ENCODE measurements around the gene GRID1.

The GRID1 gene

GRCh38 chr10:86167762-86168128 is 198.8 kb downstream of the GRID1 start:
- DNase-seq (ENCODE audit: low read depth in 3 of 3): no peak

- no peak for DNase-seq (ENCODE audit: low read depth in 3 of 3)
Observed at GRCh38 chr10:86167121-86167761, 199.4 kb downstream of the GRID1 start.

- no peak for DNase-seq (ENCODE audit: low read depth in 3 of 3)
Observed at GRCh38 chr10:86165666-86166065, 200.9 kb downstream of the GRID1 start.

GRCh38 chr10:86164960-86165630 is 201.5 kb downstream of the GRID1 start:
- DNase-seq (ENCODE audit: low read depth in 3 of 3): no peak

- no peak for DNase-seq (ENCODE audit: low read depth in 3 of 3)
Observed at GRCh38 chr10:86164174-86164774, 202.3 kb downstream of the GRID1 start.

- no peak for DNase-seq (ENCODE audit: low read depth in 3 of 3)
Observed at GRCh38 chr10:86163522-86164173, 202.9 kb downstream of the GRID1 start.

GRCh38 chr10:86162696-86163400 is 203.7 kb downstream of the GRID1 start:
- no peak for DNase-seq (ENCODE audit: low read depth in 3 of 3)

- DNase-seq (ENCODE audit: low read depth in 3 of 3): no peak
Observed at GRCh38 chr10:86162036-86162435, 204.6 kb downstream of the GRID1 start.

- no peak for DNase-seq (ENCODE audit: low read depth in 3 of 3)
Observed at GRCh38 chr10:86160890-86161585, 205.6 kb downstream of the GRID1 start.

- DNase-seq (ENCODE audit: low read depth in 3 of 3): no peak
Observed at GRCh38 chr10:86159797-86160196, 206.8 kb downstream of the GRID1 start.

GRCh38 chr10:86155054-86155921 is 211.3 kb downstream of the GRID1 start:
- DNase-seq (ENCODE audit: low read depth in 3 of 3): no peak

GRCh38 chr10:86153751-86154150 is 212.8 kb downstream of the GRID1 start:
- no peak for DNase-seq (ENCODE audit: low read depth in 3 of 3)

- DNase-seq (ENCODE audit: low read depth in 3 of 3): no peak
Observed at GRCh38 chr10:86152911-86153310, 213.7 kb downstream of the GRID1 start.

- no peak for DNase-seq (ENCODE audit: low read depth in 3 of 3)
Observed at GRCh38 chr10:86152354-86152753, 214.2 kb downstream of the GRID1 start.

GRCh38 chr10:86151613-86152012 is 215.0 kb downstream of the GRID1 start:
- DNase-seq (ENCODE audit: low read depth in 3 of 3): no peak

- no peak for DNase-seq (ENCODE audit: low read depth in 3 of 3)
Observed at GRCh38 chr10:86149257-86149656, 217.3 kb downstream of the GRID1 start.

- no peak for DNase-seq (ENCODE audit: low read depth in 3 of 3)
Observed at GRCh38 chr10:86148117-86148516, 218.5 kb downstream of the GRID1 start.

GRCh38 chr10:86144301-86144700 is 222.3 kb downstream of the GRID1 start:
- no peak for DNase-seq (ENCODE audit: low read depth in 3 of 3)

- DNase-seq (ENCODE audit: low read depth in 3 of 3): no peak
Observed at GRCh38 chr10:86141896-86142295, 224.7 kb downstream of the GRID1 start.

- DNase-seq (ENCODE audit: low read depth in 3 of 3): peak; percentile 3 to 22 (median 16)
Observed at GRCh38 chr10:86139066-86139657, 227.4 kb downstream of the GRID1 start.

Data from stimulated activated CD4-positive, alpha-beta T cell treated with anti-CD3 and anti-CD28 coated beads, TNF-alpha, amount 100 ng/mL, for 48 hours (primary cell).